Left hindlimb (tissue), 1 donor: ENCODE results near the gene BAK1.

ENCODE experiments used
- DNase-seq: peaks from one replicate; pipeline ENCODE4 v3.0.0-alpha.2; 2018

Gene BAK1

GRCh38 chr6:33579828-33580714, at the start of gene BAK1:
TSS of gene BAK1 (minus strand) at chr6:33580276. CDS start at chr6:33577604, 2,672 bp downstream.
- DNase-seq: peak; percentile 92

DNA sequence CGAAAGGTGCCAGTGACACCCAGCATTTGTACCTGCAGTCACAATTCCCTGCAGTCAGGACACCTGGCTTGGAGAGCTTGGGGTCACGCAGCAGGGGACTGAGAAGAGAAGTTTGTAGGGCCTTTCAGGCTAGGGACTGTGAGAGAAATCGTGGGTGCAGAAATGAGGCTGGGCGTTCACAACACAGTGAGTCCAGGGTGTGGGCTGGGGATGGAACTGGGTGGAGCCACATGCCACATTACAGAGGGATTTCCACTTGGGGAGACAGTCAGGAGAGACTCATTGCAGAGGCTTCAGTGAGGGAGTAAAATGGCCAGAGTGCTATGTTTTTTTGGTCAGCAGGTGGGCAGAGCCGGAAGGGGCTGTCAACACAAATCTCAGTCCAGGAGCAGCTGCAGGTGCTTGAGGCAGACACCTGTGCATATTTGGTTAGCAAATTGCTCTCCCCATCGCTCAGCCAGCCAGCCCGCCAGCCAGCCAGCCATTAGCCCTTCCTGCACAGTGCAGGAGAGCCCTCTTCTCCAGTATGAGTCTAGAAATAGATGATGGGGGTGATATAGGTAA, 48.4 kb upstream of the BAK1 start:
- no peak for DNase-seq

GRCh38 chr6:33627876-33628275, 47.8 kb upstream of the BAK1 start:
- DNase-seq: no peak

DNA sequence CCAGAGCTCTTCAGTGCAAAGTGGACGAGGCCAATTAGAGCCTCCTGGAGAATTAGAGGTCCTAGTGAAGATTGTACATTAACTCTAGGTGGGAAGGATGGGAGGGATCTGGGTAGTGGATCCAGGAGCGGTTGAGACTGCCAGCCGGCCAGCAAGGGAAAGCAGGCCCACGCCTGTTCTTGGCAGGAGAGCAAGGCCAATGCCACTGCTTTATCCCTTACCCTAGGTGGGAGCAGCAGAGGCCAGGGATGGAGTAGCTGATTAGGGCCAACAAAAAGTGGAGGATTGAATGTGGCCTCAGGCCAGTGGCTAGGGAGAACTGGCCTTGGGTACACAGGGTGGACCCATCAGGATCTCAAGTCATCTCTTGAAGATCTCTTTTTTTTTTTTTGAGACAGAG, 44.8 kb upstream of the BAK1 start:
- DNase-seq: no peak

GRCh38 chr6:33623895-33624381, 43.9 kb upstream of the BAK1 start:
- DNase-seq: no peak

DNA sequence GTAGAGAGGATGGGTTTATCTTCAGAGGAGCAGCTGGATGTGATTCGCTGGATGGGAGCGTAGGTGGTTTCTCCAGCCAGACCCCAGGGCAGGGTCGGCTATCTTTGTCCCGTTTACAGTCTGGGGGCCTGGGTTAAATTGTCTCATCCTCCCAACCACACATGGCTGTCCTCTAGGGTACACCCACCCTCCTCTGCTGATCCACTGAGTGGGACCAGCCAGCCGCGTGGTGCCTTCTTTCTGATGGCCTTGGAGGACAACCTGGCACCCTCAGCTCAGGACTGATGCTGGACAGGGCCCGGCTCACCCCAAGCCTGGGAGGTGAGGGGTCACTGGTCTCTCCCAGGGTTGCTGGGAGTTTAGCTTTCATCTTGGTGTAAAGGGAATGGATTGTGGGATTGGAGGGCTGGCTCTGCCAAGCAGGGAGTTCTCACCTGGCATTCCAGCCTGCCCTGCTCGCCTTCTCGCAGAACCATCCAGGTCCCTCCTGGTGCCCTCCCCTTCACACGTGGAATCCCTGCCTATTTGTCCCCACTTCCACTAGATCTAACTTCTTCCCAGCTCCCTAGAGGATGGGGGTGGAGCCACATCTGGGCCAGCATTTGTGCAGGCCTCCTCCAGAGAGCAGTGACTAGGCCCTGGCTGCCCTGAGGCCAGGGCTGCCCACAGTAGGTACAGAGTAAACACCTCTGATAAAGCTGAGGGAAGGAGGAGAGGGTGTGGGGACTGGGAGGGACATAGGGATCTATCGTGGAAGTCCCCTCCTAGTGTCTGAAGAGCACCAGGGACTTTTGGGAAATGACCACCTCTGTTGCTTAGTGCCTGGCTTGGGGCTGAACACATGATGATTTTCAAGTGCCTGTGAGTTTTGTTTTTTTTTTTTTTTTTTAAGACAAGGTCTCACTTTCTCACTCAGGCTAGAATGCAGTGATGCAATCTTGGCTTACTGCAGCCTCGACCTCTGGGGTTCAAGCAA, 42.7 kb upstream of the BAK1 start:
- DNase-seq: no peak

DNA sequence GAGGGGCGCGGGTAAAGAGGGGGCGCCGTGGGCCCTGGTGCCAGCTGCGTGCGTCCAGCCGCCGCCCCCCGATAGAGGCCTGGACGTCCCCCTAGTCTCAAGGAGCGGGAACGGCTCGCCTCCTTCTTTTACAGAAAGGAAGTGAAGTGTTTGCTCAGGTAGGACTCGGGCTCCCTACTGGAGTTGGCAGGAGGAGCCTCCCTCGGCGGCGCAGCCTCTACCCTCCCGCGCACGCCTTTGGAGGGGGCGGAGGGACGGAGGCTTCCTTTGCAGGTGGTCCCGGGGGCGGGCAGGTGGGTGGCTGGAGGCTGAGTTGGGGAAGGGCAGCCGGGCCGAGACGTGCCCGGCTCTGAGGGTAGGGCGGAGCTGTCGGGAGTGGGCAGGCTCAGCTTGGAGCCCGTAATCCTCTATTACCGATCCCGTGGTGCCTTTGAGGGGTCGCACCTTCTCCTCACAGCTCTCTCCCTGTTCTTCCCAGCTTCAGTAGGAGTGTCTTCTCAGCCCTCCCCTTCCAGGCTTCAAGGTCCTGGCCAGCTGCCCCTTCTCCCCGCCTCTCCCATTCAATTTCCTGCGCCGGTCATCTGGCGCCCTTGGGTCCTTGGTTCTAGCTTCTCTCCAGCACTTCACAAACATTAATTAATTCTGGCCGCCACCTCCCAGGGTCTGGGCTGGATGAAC, 41.8 kb upstream of the BAK1 start:
- DNase-seq: no peak

DNA sequence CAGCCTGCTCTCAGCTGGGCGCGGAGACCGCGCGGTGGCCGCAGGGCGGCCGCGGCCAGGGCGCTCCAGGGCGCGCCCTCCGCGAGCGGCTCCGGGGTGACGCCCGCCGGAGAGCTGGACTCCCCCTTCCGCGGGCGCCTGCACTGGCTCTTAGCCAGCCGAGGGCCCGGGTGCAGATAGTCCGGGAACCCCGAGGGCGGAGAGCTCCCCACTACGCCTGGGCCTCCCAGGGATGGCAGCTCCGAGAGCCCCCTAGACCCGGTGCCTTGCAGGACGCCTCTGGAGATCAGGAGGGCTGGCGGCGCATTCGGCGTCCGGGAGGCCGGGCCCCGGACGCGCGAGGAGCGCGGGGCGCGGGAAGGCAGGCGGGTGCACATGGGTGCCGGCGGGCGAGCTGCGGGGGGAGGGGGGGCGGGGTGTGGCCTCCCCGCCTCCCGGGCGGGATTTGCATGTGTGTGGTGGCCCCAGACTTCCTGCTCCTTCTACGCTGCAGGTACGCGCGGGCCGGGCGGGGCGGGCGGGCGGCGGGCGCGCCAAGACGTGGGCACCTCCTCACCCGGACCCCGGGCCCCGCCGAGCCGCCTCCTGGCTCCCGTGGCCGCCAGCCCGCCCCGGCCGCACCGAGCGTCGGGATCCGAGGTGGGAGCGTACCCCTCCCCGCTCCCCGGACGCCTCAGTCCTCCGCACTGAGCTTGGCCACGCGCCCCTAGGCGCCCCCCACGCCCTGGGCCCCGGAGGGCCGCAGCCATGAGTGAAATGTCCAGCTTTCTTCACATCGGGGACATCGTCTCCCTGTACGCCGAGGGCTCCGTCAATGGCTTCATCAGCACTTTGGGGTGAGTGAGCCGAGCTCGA, 41.0 kb upstream of the BAK1 start, which contains the start of gene ITPR3:
Gene ITPR3 (plus strand): TSS at position 467 of the 855 bp plus-strand sequence. CDS start 281 bp downstream, at position 748.
- DNase-seq: peak; percentile 52

- DNase-seq: peak; percentile 62
Measured at GRCh38 chr6:33620158-33620855, 40.2 kb upstream of the BAK1 start.

- DNase-seq: no peak
Measured at GRCh38 chr6:33619166-33619840, 39.2 kb upstream of the BAK1 start.

GRCh38 chr6:33616913-33617312, 36.8 kb upstream of the BAK1 start:
- no peak for DNase-seq

DNA sequence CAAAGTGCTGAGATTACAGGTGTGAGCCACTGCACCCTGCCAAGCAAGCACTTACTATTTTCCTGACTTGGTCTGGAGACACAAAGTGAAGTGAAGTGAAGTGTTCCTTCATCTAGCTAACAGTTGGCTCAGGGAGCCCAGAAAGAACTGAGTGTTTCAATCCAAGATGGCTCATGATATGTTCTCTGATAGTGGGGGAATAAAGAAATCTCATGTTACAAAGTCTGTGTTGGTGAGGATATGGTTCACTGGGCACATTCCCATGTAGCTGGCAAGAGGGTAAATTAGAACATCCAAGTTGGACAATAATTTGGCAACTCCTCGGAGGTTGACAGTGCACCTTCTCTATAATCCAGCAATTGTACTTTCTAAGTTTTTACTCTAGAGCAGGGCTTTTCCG, 36.0 kb upstream of the BAK1 start:
- DNase-seq: no peak

GRCh38 chr6:33613795-33614168, 33.7 kb upstream of the BAK1 start:
- DNase-seq: no peak

- no peak for DNase-seq
Measured at GRCh38 chr6:33613146-33613794, 33.2 kb upstream of the BAK1 start.

- no peak for DNase-seq
Measured at GRCh38 chr6:33610779-33611732, 31.0 kb upstream of the BAK1 start.

DNA sequence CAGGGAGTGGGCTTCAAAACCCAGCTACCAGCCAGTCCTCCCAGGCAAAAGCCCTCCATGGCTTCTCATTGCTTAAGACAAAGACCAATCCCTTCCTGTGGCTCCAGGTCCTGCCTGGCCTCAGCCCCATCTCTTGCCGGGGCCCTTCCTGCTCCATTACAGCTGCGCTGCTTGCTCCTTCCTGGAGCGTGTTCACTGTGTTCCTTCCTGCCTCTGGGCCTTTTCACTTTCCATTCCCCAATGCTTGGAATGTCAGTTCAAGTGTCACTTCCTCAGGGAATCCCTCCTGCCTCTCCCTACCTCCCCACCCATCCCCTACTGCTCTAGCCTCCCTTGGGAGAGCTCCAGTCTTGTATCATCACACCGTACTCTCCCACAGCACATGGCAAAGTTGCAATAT, 30.0 kb upstream of the BAK1 start:
- no peak for DNase-seq

DNA sequence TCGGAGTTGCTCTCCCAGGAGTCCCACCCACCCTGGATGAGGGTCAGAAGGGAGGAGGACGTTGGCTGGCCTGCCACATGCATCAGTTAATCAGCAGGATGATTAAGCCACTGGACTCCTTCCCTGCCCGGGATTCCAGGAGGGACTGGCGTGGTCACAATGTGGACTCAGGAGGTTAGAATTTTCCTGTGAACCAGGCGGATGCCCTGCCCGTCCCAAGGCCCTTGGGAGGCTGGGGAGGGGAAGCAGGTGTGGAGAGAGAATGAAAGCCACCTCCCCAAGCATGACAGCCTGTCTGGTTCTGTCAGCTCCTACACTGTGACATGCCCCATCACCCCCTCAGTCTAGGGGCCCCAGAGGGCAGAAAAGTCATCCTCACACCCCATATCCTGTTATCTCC, 29.5 kb upstream of the BAK1 start:
- DNase-seq: no peak

GRCh38 chr6:33609019-33609418, 28.9 kb upstream of the BAK1 start:
- DNase-seq: no peak
